NCI-H2227 (cell line): ENCODE data around the gene MAB21L1.

Source experiments
- DNase-seq: peaks from one replicate; lab custom pipeline; 2025; ENCODE audit not compliant: unreplicated experiment; lab: John Stamatoyannopoulos, UW

MAB21L1 gene

DNA sequence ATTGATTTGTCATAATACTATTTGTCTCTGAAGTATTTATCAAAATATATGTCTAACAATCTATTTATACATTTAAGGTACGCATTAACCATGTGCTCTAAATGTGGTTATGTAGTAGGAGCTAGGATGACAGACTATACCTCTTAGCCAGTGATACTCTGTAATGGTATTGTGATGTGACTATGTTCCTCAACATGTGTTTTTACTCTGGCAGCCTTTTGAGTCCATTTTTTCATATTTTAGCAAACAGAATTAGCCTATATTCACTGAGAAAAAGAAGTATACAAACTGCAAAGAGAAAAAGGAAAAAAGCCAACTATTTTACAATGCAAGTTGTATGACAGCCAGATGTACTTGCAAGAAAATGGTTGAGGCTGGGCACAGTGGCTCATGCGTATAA lies 26.7 kb downstream of the MAB21L1 start:
- DNase-seq, result no peak

DNA sequence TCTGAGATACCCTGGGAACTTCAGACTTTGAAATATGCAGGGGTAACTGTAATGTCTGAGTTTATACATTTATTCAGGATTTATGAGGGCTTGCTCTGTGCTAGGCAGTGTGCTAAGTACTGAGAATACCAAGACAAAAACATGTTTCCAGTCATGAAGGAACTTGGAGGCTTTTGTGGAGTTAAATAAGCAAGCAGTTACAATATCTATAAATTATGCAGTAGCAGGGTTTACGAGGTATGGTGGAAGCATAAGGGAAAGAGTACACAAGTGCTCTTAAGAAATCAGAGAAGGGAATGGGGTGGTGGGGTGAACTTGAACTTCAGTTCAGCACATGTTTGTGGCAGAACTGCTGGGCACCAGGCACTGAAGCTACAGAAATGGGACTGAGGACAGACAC lies 28.0 kb downstream of the MAB21L1 start:
- DNase-seq, result no peak
